ENCODE data around the gene PARN. TPM values are rescaled to one million over a fixed set of nuclear protein-coding genes. Genes with fewer than 3 reads are reported as not detected.

The PARN gene
- total RNA-seq, 1 experiment from 2014 or later: 30.7 TPM

DNA sequence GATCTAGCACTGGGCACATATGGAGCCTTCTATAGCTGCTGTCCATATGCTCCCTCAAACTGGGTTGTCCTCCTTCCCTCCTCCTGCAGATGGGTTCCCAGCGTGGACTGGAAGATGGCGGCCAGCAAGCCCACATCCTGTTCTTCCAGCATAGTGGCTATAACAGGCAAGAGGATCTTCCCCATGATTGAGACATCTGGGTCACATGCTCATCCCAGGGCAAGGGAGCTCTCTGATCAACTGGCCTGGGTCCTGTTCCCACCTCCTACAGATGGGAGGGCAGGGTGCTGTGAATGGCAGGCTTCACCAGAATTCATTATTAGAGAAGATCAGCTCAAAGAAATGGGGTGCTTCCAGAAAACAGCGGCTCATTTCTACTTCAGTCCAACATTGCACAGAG is 210.2 kb downstream of the PARN start:
- Mint-ChIP-seq H3K9me3 (ENCODE audit: unreplicated experiment) (peaks cover 10% of the 10 kb centered on the region), H3K4me3 (ENCODE audit: unreplicated experiment) (no peak overlapping the region), H3K36me3 (ENCODE audit: insufficient read depth, unreplicated experiment) (no peaks in the 10 kb centered on the region), H3K27ac (ENCODE audit: unreplicated experiment) (no peak overlapping the region), H3K4me1 (ENCODE audit: low read depth, unreplicated experiment) (peaks cover 5% of the 10 kb centered on the region), H3K27me3 (ENCODE audit: insufficient read depth, unreplicated experiment) (no peaks in the 10 kb centered on the region)
- Histone ChIP-seq H3K4me3 (ENCODE audit: low read depth, low read length) (no peak overlapping the region), H3K36me3 (ENCODE audit: control insufficient read depth, insufficient read depth, low read length) (no peaks in the 10 kb centered on the region), H3K4me1 (no peaks in the 10 kb centered on the region), H3K27me3 (replicated peaks; ENCODE audit: control insufficient read depth, insufficient read depth, low read length) (no peaks in the 10 kb centered on the region), H3K9me3 (no peaks in the 10 kb centered on the region)
- intact Hi-C loops (cut with micrococcal nuclease; ENCODE audit: unreplicated experiment): no loop called here
- BruUV-seq (replicated peaks): no TSS peak
- TF ChIP-seq, protein P1, sequence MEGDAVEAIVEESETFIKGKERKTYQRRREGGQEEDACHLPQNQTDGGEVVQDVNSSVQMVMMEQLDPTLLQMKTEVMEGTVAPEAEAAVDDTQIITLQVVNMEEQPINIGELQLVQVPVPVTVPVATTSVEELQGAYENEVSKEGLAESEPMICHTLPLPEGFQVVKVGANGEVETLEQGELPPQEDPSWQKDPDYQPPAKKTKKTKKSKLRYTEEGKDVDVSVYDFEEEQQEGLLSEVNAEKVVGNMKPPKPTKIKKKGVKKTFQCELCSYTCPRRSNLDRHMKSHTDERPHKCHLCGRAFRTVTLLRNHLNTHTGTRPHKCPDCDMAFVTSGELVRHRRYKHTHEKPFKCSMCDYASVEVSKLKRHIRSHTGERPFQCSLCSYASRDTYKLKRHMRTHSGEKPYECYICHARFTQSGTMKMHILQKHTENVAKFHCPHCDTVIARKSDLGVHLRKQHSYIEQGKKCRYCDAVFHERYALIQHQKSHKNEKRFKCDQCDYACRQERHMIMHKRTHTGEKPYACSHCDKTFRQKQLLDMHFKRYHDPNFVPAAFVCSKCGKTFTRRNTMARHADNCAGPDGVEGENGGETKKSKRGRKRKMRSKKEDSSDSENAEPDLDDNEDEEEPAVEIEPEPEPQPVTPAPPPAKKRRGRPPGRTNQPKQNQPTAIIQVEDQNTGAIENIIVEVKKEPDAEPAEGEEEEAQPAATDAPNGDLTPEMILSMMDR (IDR thresholded peaks at IDR 0.05; ENCODE audit: insufficient read depth in 1 of 2, low read depth in 1 of 2, low read length in 1 of 2, severe bottlenecking in 1 of 2, unreplicated experiment in 1 of 2): no peak
- ChIA-PET CTCF (no interaction called here), POLR2A (no interaction called here)
- DNase-seq: no peak

DNA sequence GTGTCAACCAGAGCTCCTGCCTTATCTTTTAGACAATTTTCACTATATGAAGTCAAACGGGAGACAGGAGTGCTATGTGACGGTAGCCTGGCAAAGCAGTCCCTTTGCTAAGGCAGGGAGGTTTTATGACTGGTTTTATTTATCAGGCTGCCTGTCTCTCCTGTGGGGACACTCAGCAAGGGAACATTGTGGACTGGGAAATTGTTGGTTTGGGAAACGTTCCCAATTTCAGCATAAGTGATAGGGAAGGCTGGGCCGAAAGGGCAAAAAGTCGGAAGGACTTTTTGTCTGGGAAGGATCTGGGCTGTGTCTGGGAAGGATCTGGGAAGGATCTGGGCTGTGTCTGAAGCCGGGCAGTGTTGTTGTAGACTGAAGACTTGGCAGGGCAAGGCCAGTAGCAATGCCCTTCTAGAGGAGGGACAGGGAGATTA is 211.2 kb downstream of the PARN start:
- intact Hi-C loops (cut with micrococcal nuclease; ENCODE audit: unreplicated experiment): no loop called here
- Histone ChIP-seq H3K27me3 (replicated peaks; ENCODE audit: control insufficient read depth, insufficient read depth, low read length) (no peaks in the 10 kb centered on the region), H3K4me3 (ENCODE audit: low read depth, low read length) (no peak overlapping the region), H3K36me3 (ENCODE audit: control insufficient read depth, insufficient read depth, low read length) (no peaks in the 10 kb centered on the region), H3K4me1 (no peaks in the 10 kb centered on the region), H3K9me3 (no peaks in the 10 kb centered on the region)
- no TSS peak for BruUV-seq (replicated peaks)
- Mint-ChIP-seq H3K9me3 (ENCODE audit: unreplicated experiment) (peaks cover 10% of the 10 kb centered on the region), H3K27ac (ENCODE audit: unreplicated experiment) (no peak overlapping the region), H3K36me3 (ENCODE audit: insufficient read depth, unreplicated experiment) (no peaks in the 10 kb centered on the region), H3K4me3 (ENCODE audit: unreplicated experiment) (no peak overlapping the region), H3K4me1 (ENCODE audit: low read depth, unreplicated experiment) (peaks cover 5% of the 10 kb centered on the region), H3K27me3 (ENCODE audit: insufficient read depth, unreplicated experiment) (no peaks in the 10 kb centered on the region)
- ChIA-PET CTCF (no interaction called here), POLR2A (no interaction called here)
- DNase-seq: no peak
- TF ChIP-seq, protein P1 (IDR thresholded peaks at IDR 0.05; ENCODE audit: insufficient read depth in 1 of 2, low read depth in 1 of 2, low read length in 1 of 2, severe bottlenecking in 1 of 2, unreplicated experiment in 1 of 2): no peak

DNA sequence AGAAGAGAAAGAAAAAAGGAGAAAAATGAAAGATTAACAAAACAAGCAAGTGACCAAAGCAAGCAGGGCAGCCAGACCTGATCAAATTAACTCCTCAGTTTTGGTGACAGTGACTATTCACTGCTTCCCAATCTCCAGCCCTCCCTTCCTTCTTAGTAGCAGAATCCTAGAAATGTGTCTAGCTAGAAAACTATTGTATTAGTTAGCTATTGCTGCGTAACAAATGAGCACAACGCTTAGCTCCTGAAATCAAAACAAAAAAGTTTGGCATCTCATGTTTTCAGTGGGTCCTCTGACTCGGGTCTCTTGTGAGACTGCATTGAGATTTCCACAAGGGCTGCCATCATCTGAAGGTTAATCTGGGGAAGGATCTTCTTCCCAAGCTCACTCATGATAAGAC is 213.9 kb downstream of the PARN start:
- H3K4me1 ChIP-seq: no peaks in the 10 kb centered on the region

More for the DNA sequence above, 213.9 kb downstream of the PARN start:
- Mint-ChIP-seq H3K27me3 (ENCODE audit: insufficient read depth, unreplicated experiment) (no peaks in the 10 kb centered on the region), H3K36me3 (ENCODE audit: insufficient read depth, unreplicated experiment) (no peaks in the 10 kb centered on the region), H3K27ac (ENCODE audit: unreplicated experiment) (no peak overlapping the region), H3K4me3 (ENCODE audit: unreplicated experiment) (no peak overlapping the region), H3K4me1 (ENCODE audit: low read depth, unreplicated experiment) (peaks cover 5% of the 10 kb centered on the region), H3K9me3 (ENCODE audit: unreplicated experiment) (peaks cover 10% of the 10 kb centered on the region)
- intact Hi-C loops (cut with micrococcal nuclease; ENCODE audit: unreplicated experiment): no loop called here
- H3K9me3 ChIP-seq: no peaks in the 10 kb centered on the region
- no peaks in the 10 kb centered on the region for H3K36me3 ChIP-seq (ENCODE audit: control insufficient read depth, insufficient read depth, low read length)
- DNase-seq: no peak
- BruUV-seq (replicated peaks): no TSS peak
- POLR2A ChIA-PET: no interaction called here
- H3K4me3 ChIP-seq (ENCODE audit: low read depth, low read length): no peak overlapping the region
- TF ChIP-seq, protein P1 (IDR thresholded peaks at IDR 0.05; ENCODE audit: insufficient read depth in 1 of 2, low read depth in 1 of 2, low read length in 1 of 2, severe bottlenecking in 1 of 2, unreplicated experiment in 1 of 2): no peak
- H3K27me3 ChIP-seq (replicated peaks; ENCODE audit: control insufficient read depth, insufficient read depth, low read length): no peaks in the 10 kb centered on the region
- CTCF ChIA-PET: no interaction called here

All from Caco-2 (cell line).